ENCODE measurements around the gene SPTLC3.

SPTLC3 gene

GRCh38 chr20:13068336-13068735 is 59.6 kb downstream of the SPTLC3 start:
- TF ChIP-seq, protein P1, sequence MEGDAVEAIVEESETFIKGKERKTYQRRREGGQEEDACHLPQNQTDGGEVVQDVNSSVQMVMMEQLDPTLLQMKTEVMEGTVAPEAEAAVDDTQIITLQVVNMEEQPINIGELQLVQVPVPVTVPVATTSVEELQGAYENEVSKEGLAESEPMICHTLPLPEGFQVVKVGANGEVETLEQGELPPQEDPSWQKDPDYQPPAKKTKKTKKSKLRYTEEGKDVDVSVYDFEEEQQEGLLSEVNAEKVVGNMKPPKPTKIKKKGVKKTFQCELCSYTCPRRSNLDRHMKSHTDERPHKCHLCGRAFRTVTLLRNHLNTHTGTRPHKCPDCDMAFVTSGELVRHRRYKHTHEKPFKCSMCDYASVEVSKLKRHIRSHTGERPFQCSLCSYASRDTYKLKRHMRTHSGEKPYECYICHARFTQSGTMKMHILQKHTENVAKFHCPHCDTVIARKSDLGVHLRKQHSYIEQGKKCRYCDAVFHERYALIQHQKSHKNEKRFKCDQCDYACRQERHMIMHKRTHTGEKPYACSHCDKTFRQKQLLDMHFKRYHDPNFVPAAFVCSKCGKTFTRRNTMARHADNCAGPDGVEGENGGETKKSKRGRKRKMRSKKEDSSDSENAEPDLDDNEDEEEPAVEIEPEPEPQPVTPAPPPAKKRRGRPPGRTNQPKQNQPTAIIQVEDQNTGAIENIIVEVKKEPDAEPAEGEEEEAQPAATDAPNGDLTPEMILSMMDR (IDR thresholded peaks at IDR 0.05; ENCODE audit: borderline replicate concordance, control extremely low read depth, extremely low read depth, insufficient read depth, missing control alignments), result no peak
- no peak for DNase-seq (ENCODE audit: low spot score)
- in situ Hi-C loops (cut with MboI; ENCODE audit: low sequenced_read_pairs, unreplicated experiment), result no loop called here

- in situ Hi-C loops (cut with MboI; ENCODE audit: low sequenced_read_pairs, unreplicated experiment), result no loop called here
- no peak for DNase-seq (ENCODE audit: low spot score)
- TF ChIP-seq, protein P1 (IDR thresholded peaks at IDR 0.05; ENCODE audit: borderline replicate concordance, control extremely low read depth, extremely low read depth, insufficient read depth, missing control alignments), result no peak
Measured at GRCh38 chr20:13081877-13082276, 73.1 kb downstream of the SPTLC3 start.

DNA sequence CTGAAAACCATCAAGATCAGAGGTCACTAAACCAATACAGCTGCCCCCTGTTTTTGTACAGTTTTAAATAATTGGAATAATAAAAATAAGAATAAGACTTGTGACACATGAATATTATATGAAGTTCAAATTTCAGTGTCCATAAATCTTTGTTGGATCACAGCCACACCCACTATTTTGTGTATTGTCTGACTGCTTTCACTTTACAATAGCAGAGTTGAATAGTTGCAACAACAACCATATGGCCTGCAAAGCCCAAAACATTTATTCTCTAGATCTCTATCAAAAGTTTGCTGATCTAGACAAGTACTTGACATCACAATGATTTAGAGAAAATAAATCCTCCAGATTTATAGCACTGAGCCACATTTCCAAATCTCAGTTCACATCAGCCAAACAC is 73.6 kb downstream of the SPTLC3 start:
- no peak for DNase-seq (ENCODE audit: low spot score)
- TF ChIP-seq, protein P1 (IDR thresholded peaks at IDR 0.05; ENCODE audit: borderline replicate concordance, control extremely low read depth, extremely low read depth, insufficient read depth, missing control alignments), result no peak
- in situ Hi-C loops (cut with MboI; ENCODE audit: low sequenced_read_pairs, unreplicated experiment), result no loop called here

DNA sequence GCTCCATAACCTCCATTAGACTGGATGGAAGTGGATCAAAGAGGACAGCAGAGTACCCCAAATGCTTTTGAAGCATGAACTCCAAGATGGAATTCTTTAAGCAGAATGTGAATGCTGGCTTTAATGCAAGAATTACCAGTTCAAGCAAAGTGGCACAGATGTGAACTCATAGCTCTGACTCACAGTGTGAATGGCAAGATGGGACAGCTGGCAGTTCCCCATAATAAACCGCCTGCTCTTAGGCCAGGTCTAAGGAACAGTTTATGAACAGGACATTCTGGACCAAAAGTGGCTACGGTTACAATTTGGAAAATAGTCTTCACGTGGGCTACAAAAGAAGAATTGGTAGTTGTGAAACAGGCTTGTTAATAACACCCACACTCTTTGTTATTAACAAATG is 76.5 kb downstream of the SPTLC3 start:
- no peak for DNase-seq (ENCODE audit: low spot score)
- TF ChIP-seq, protein P1 (IDR thresholded peaks at IDR 0.05; ENCODE audit: borderline replicate concordance, control extremely low read depth, extremely low read depth, insufficient read depth, missing control alignments), result no peak
- in situ Hi-C loops (cut with MboI; ENCODE audit: low sequenced_read_pairs, unreplicated experiment), result no loop called here

- in situ Hi-C loops (cut with MboI; ENCODE audit: low sequenced_read_pairs, unreplicated experiment), result no loop called here
- DNase-seq (ENCODE audit: low spot score), result no peak
- TF ChIP-seq, protein P1 (IDR thresholded peaks at IDR 0.05; ENCODE audit: borderline replicate concordance, control extremely low read depth, extremely low read depth, insufficient read depth, missing control alignments), result no peak
Measured at GRCh38 chr20:13089950-13090469, 81.2 kb downstream of the SPTLC3 start.

DNA sequence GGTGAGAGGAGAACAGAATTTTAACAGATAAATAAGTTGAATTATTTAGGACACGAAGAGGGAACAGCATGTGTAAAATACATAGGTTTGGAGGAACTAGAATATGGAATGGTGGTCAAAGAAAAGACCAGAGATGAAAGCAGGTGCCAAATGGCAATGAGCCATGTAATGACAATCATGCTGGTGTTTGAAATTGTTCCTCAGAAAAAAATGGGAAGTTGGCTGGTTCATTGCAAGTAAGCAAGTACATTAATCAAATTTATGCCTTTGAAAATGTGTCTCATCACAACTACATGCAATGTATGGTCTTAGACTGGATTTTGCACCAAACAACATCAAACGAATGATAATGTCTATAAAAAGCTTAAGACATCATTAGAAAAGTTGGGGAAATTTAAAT is 83.3 kb downstream of the SPTLC3 start:
- in situ Hi-C loops (cut with MboI; ENCODE audit: low sequenced_read_pairs, unreplicated experiment), result no loop called here
- TF ChIP-seq, protein P1 (IDR thresholded peaks at IDR 0.05; ENCODE audit: borderline replicate concordance, control extremely low read depth, extremely low read depth, insufficient read depth, missing control alignments), result no peak

DNA sequence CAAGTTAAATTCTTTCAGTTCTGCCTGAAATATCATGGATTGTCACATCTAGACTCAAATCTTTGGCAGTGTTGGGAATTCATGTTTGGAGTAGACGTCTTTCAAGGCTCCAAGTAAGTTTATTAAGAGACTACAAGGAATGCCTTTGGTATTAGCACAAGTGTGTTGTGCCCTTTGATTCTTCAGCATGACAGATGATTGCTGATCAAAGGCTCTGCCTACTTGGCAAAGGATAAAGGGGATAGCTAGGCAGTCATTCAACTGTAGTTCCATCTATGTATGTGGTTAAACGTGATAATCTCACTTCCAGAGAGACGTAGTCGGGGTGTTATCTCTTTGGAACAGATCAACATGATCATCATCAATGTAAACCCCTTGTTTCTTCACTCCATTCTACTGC is 86.2 kb downstream of the SPTLC3 start:
- DNase-seq (ENCODE audit: low spot score), result no peak
- in situ Hi-C loops (cut with MboI; ENCODE audit: low sequenced_read_pairs, unreplicated experiment), result no loop called here
- TF ChIP-seq, protein P1 (IDR thresholded peaks at IDR 0.05; ENCODE audit: borderline replicate concordance, control extremely low read depth, extremely low read depth, insufficient read depth, missing control alignments), result no peak

More for the DNA sequence above, 83.3 kb downstream of the SPTLC3 start:
- no peak for DNase-seq (ENCODE audit: low spot score)
